Tibial nerve (tissue), 4 donors: ENCODE measurements around the gene UBASH3A.

Experiments used
- CTCF ChIP-seq, 5 experiments: fragments of 200-600 bp in 3 of 5; fragments of 450-650 bp in 2 of 5; sonication (generic) in 3 of 5; IDR thresholded peaks; one replicate each; pipeline ENCODE4 v1.5.1; 2016 to 2019; ENCODE audit warnings: antibody characterized with exemption in 5 of 5, mild to moderate bottlenecking in 3 of 5, moderate library complexity in 2 of 5
- EP300 ChIP-seq, 2 donors: sonication (generic); formaldehyde crosslinking; IDR thresholded peaks; one replicate each; pipeline ENCODE4 v1.6.1; 2017; ENCODE audit warnings: antibody characterized with exemption in 2 of 2, mild to moderate bottlenecking in 1 of 2
- POLR2A ChIP-seq, 2 donors: fragments of 450-650 bp; IDR thresholded peaks; one replicate each; pipeline ENCODE4 v1.6.1; 2017; ENCODE audit warnings: antibody characterized with exemption in 2 of 2, mild to moderate bottlenecking in 2 of 2, moderate library complexity in 2 of 2

- TF ChIP-seq CTCF (IDR thresholded peaks at IDR 0.05) (no peak), EP300 (IDR thresholded peaks at IDR 0.05) (no peak), POLR2A (IDR thresholded peaks at IDR 0.05) (no peak)
These were observed 45.4 kb upstream of the UBASH3A start for GRCh38 chr21:42358261-42358660.
